ENCODE data around the gene PTBP2.
A peak's percentile ranks its signal among the peaks of the same experiment; 100 is the strongest.

PTBP2 gene

GRCh38 chr1:96723936-96724335 is 2.4 kb downstream of the PTBP2 start:
- DNase-seq (ENCODE audit: extremely low read depth, low read depth) = no peak
- H3K4me3 ChIP-seq (replicated peaks; ENCODE audit: low read depth, low read length) = peak overlapping the region; percentile 83; the same call in 1 of the 2 replicates
- TF ChIP-seq CTCF (IDR thresholded peaks at IDR 0.05; ENCODE audit: low read depth, low read length, missing control alignments) = no peak

GRCh38 chr1:96727860-96728259 is 6.3 kb downstream of the PTBP2 start:
- no peak overlapping the region for H3K4me3 ChIP-seq (replicated peaks; ENCODE audit: low read depth, low read length)
- DNase-seq (ENCODE audit: extremely low read depth, low read depth) = no peak
- TF ChIP-seq CTCF (IDR thresholded peaks at IDR 0.05; ENCODE audit: low read depth, low read length, missing control alignments) = no peak

GRCh38 chr1:96730574-96731298 is 9.2 kb downstream of the PTBP2 start:
- no peak for TF ChIP-seq CTCF (IDR thresholded peaks at IDR 0.05; ENCODE audit: low read depth, low read length, missing control alignments)
- no peak for DNase-seq (ENCODE audit: extremely low read depth, low read depth)
- H3K4me3 ChIP-seq (replicated peaks; ENCODE audit: low read depth, low read length) = no peak overlapping the region

- DNase-seq (ENCODE audit: extremely low read depth, low read depth) = no peak
Measured at GRCh38 chr1:96741335-96741734, 19.8 kb downstream of the PTBP2 start.

GRCh38 chr1:96746440-96747420 is 25.1 kb downstream of the PTBP2 start:
- no peak for TF ChIP-seq CTCF (IDR thresholded peaks at IDR 0.05; ENCODE audit: low read depth, low read length, missing control alignments)

More at GRCh38 chr1:96741335-96741734, 19.8 kb downstream of the PTBP2 start:
- TF ChIP-seq CTCF (IDR thresholded peaks at IDR 0.05; ENCODE audit: low read depth, low read length, missing control alignments) = no peak
- no peak overlapping the region for H3K4me3 ChIP-seq (replicated peaks; ENCODE audit: low read depth, low read length)

GRCh38 chr1:96747565-96747964 is 26.0 kb downstream of the PTBP2 start:
- no peak for DNase-seq (ENCODE audit: extremely low read depth, low read depth)
- no peak for TF ChIP-seq CTCF (IDR thresholded peaks at IDR 0.05; ENCODE audit: low read depth, low read length, missing control alignments)
- H3K4me3 ChIP-seq (replicated peaks; ENCODE audit: low read depth, low read length) = no peak overlapping the region

More at GRCh38 chr1:96746440-96747420, 25.1 kb downstream of the PTBP2 start:
- DNase-seq (ENCODE audit: extremely low read depth, low read depth) = no peak
- no peak overlapping the region for H3K4me3 ChIP-seq (replicated peaks; ENCODE audit: low read depth, low read length)
